HepG2 (cell line): ENCODE data around the gene TRIM8. TPM values are rescaled to one million over a fixed set of nuclear protein-coding genes. Genes with fewer than 3 reads are reported as not detected.

Source experiments
- CBX2 ChIP-seq, 2 experiments: fragments of 200-600 bp in 1 of 2; sonication (generic); formaldehyde crosslinking in 1 of 2; IDR thresholded peaks; 2 replicates each; pipeline versions ENCODE4 v1.7.0 to v1.8.1; 2018 to 2022; ENCODE audit warnings: low read depth in 2 of 2, low read length in 1 of 2, mild to moderate bottlenecking in 1 of 2, missing genetic modification reagents in 1 of 2
- ETV6 ChIP-seq: sonication (generic); formaldehyde crosslinking; conservative IDR thresholded peaks from 2 replicates; pipeline ENCODE4 v1.4.0; 2020; ENCODE audit warnings: missing genetic modification reagents
- FOXP1 ChIP-seq, 2 experiments: fragments of 450-650 bp in 1 of 2; IDR thresholded peaks; 2 replicates each; pipeline ENCODE4 v1.6.1; 2017 to 2018; ENCODE audit warnings: antibody characterized with exemption in 1 of 2
- HOXA9 ChIP-seq: sonication (generic); formaldehyde crosslinking; IDR thresholded peaks from 2 replicates; pipeline ENCODE4 v1.8.1; 2022; ENCODE audit warnings: missing genetic modification reagents, mild to moderate bottlenecking, moderate library complexity, borderline replicate concordance
- SMC3 ChIP-seq: IDR thresholded peaks from 2 replicates; pipeline ENCODE4 v1.6.1; 2011; ENCODE audit warnings: low read length, improper control_type of control experiment
- SP4 ChIP-seq: sonication (generic); formaldehyde crosslinking; IDR thresholded peaks from 2 replicates; pipeline ENCODE4 v1.8.1; 2023; ENCODE audit warnings: mild to moderate bottlenecking, missing genetic modification reagents
- U2AF2 ChIP-seq: fragments of 200-400 bp; formaldehyde crosslinking; IDR thresholded peaks from 2 replicates; pipeline ENCODE4 v1.6.1; 2017; ENCODE audit warnings: low read depth, mild to moderate bottlenecking, low read length
- ZMYM3 ChIP-seq: sonication (generic); formaldehyde crosslinking; IDR thresholded peaks from 2 replicates; pipeline ENCODE4 v1.5.1; 2020; ENCODE audit warnings: mild to moderate bottlenecking, missing genetic modification reagents
- ZNF562 ChIP-seq: sonication (generic); formaldehyde crosslinking; IDR thresholded peaks from 2 replicates; pipeline ENCODE4 v1.8.0; 2022; ENCODE audit warnings: missing genetic modification reagents, borderline replicate concordance
- polyA plus RNA-seq, 8 experiments: library from polyadenylated mRNA; depleted of rRNA in 3 of 8; stranded (reverse) in 7 of 8; unstranded in 1 of 8; fragments of >200 nt; fragmentation: Illumina TruSeq in 4 of 8; extraction: Trizol in 4 of 8; gene quantifications; 2 replicates each; pipeline versions ENCODE4 v1.2.1 to v1.2.3, GENCODE V29; 2011 to 2016; ENCODE audit warnings: low read depth in 4 of 8, missing spikeins in 1 of 8, mixed read lengths in 1 of 8; ENCODE audit not compliant: insufficient read depth in 1 of 8
- total RNA-seq, 5 experiments: library from RNA; depleted of rRNA; stranded (reverse); fragments of >200 nt; fragmentation: Illumina TruSeq; extraction: Trizol; gene quantifications; 2 replicates each; pipeline ENCODE4 v1.2.3, GENCODE V29; 2016; ENCODE audit warnings: low read depth in 1 of 5
- TF ChIP-seq, protein P1 (sequence below): sonication (generic); formaldehyde crosslinking; IDR thresholded peaks from 2 replicates; pipeline ENCODE4 v1.8.1; 2023; ENCODE audit warnings: mild to moderate bottlenecking, moderate library complexity, missing genetic modification reagents
- TF ChIP-seq, protein P2 (sequence below): sonication (generic); formaldehyde crosslinking; IDR thresholded peaks from 2 replicates; pipeline ENCODE4 v1.5.1; 2020; ENCODE audit warnings: mild to moderate bottlenecking, missing genetic modification reagents, moderate library complexity
- TF ChIP-seq, protein P3 (sequence below): sonication (generic); formaldehyde crosslinking; IDR thresholded peaks from one replicate; pipeline ENCODE4 v1.5.1; 2020; ENCODE audit warnings: mild to moderate bottlenecking, missing genetic modification reagents; ENCODE audit errors: not compliant biosample characterization
- TF ChIP-seq, protein P4 (sequence below): sonication (generic); formaldehyde crosslinking; IDR thresholded peaks from 2 replicates; pipeline ENCODE4 v1.5.1; 2020; ENCODE audit warnings: missing genetic modification reagents, mild to moderate bottlenecking, borderline replicate concordance
- TF ChIP-seq, protein P5 (sequence below): sonication (generic); formaldehyde crosslinking; IDR thresholded peaks from 2 replicates; pipeline ENCODE4 v1.5.0; 2020; ENCODE audit warnings: missing genetic modification reagents, mild to moderate bottlenecking, borderline replicate concordance

The TRIM8 gene
- total and polyA plus RNA-seq, 2 of the 13 experiments (the other 11 are each of a cell fraction or from before 2014, with no cell fraction given), result 38.9 to 66.5 TPM

DNA sequence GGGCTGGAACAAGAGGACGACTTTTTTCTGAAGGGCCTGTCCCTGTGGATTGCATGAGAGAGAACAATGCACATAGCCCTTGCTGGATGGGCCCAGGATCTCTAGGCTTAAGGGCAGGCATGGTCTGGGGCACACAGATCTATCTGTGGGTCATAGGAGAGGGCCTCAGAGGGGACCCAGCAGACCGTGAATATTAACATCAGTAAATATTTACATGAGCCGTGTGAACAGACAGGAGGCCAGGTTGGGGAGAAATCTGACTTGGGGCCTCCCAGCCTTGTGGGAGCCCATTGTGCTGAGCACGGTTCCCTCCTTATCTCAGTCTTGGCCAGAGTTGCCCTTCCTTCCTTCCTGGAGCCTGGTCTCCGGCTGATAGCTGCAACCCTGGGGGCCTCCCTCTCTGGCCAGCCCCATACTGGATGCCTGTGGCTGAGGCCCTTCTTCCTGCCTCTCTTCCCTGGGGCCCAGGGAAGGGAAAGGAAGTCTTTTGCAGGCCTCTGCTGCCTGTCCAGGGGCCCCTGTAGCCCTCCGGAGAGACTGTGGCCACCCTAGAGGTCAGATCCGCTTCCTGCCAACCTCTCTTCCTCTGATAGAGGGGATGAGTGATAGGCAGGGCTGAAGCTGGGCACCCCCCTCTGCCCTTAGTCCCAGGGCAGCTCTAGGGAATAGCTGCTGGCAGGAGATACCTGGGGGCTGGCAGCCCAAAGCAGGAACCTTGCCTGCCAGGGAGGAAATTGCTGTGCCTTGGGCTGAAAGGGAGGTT is 44.5 kb upstream of the TRIM8 start (continued):
- no peak for TF ChIP-seq U2AF2
- 0 out of 2 replicates have a peak, but pooled peaks have one; percentile 18 for TF ChIP-seq SP4 (CRISPR knock-in tag)
- TF ChIP-seq CBX2 (IDR thresholded peaks at IDR 0.05; ENCODE audit: low read depth, low read length), result no peak
- TF ChIP-seq CBX2 (CRISPR knock-in tag; IDR thresholded peaks at IDR 0.05; ENCODE audit: low read depth), result no peak
- TF ChIP-seq, protein P1, sequence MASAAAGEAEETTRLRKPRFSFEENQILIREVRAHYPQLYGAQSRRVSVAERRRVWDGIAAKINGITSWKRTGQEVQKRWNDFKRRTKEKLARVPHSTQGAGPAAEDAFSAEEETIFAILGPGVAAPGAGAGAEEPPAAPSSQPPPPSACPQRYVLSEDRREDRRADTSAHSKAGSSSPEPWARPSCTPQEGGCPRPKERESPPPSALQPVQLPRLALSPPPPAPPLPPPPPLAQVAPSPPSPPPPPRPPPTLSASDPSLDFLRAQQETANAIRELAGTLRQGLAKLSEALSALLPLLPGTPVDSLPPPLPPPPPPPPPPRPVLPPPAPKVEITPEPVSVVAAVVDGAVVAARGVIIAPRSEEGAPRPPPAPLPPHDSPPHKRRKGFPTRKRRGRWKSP (CRISPR knock-in tag), result peak; percentile 67; the same call in 1 of the 2 replicates
- no peak for TF ChIP-seq SMC3
- TF ChIP-seq ETV6 (CRISPR knock-in tag), result no peak; the same call in 1 of the 2 replicates
- TF ChIP-seq HOXA9, result no peak
- TF ChIP-seq, protein P2, sequence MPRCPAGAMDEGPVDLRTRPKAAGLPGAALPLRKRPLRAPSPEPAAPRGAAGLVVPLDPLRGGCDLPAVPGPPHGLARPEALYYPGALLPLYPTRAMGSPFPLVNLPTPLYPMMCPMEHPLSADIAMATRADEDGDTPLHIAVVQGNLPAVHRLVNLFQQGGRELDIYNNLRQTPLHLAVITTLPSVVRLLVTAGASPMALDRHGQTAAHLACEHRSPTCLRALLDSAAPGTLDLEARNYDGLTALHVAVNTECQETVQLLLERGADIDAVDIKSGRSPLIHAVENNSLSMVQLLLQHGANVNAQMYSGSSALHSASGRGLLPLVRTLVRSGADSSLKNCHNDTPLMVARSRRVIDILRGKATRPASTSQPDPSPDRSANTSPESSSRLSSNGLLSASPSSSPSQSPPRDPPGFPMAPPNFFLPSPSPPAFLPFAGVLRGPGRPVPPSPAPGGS (CRISPR knock-in tag), result no peak
- TF ChIP-seq, protein P3, sequence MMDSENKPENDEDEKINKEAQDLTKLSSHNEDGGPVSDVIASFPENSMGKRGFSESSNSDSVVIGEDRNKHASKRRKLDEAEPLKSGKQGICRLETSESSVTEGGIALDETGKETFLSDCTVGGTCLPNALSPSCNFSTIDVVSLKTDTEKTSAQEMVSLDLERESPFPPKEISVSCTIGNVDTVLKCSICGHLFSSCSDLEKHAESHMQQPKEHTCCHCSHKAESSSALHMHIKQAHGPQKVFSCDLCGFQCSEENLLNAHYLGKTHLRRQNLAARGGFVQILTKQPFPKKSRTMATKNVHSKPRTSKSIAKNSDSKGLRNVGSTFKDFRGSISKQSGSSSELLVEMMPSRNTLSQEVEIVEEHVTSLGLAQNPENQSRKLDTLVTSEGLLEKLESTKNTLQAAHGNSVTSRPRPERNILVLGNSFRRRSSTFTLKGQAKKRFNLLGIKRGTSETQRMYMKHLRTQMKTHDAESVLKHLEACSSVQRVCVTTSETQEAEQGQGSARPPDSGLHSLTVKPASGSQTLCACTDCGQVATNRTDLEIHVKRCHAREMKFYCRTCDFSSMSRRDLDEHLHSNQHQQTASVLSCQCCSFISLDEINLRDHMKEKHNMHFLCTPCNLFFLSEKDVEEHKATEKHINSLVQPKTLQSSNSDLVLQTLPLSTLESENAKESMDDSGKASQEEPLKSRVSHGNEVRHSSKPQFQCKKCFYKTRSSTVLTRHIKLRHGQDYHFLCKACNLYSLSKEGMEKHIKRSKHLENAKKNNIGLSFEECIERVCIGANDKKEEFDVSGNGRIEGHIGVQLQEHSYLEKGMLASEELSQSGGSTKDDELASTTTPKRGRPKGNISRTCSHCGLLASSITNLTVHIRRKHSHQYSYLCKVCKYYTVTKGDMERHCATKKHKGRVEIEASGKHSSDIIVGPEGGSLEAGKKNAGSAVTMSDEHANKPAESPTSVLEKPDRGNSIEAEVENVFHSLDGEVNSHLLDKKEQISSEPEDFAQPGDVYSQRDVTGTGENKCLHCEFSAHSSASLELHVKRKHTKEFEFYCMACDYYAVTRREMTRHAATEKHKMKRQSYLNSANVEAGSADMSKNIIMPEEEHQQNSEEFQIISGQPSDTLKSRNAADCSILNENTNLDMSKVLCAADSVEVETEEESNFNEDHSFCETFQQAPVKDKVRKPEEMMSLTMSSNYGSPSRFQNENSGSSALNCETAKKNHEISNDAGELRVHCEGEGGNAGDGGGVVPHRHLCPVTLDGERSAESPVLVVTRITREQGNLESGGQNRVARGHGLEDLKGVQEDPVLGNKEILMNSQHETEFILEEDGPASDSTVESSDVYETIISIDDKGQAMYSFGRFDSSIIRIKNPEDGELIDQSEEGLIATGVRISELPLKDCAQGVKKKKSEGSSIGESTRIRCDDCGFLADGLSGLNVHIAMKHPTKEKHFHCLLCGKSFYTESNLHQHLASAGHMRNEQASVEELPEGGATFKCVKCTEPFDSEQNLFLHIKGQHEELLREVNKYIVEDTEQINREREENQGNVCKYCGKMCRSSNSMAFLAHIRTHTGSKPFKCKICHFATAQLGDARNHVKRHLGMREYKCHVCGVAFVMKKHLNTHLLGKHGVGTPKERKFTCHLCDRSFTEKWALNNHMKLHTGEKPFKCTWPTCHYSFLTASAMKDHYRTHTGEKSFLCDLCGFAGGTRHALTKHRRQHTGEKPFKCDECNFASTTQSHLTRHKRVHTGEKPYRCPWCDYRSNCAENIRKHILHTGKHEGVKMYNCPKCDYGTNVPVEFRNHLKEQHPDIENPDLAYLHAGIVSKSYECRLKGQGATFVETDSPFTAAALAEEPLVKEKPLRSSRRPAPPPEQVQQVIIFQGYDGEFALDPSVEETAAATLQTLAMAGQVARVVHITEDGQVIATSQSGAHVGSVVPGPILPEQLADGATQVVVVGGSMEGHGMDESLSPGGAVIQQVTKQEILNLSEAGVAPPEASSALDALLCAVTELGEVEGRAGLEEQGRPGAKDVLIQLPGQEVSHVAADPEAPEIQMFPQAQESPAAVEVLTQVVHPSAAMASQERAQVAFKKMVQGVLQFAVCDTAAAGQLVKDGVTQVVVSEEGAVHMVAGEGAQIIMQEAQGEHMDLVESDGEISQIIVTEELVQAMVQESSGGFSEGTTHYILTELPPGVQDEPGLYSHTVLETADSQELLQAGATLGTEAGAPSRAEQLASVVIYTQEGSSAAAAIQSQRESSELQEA, result no peak
- TF ChIP-seq ZNF562, result no peak
- TF ChIP-seq FOXP1 (IDR thresholded peaks at IDR 0.05), result no peak
- peak; percentile 82; the same call in 1 of the 2 replicates for TF ChIP-seq FOXP1 (CRISPR knock-in tag; IDR thresholded peaks at IDR 0.05)
- TF ChIP-seq, protein P4, sequence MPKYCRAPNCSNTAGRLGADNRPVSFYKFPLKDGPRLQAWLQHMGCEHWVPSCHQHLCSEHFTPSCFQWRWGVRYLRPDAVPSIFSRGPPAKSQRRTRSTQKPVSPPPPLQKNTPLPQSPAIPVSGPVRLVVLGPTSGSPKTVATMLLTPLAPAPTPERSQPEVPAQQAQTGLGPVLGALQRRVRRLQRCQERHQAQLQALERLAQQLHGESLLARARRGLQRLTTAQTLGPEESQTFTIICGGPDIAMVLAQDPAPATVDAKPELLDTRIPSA, result no peak
- no peak; the same call in 1 of the 2 replicates for TF ChIP-seq ZMYM3 (CRISPR knock-in tag)
- TF ChIP-seq, protein P5, sequence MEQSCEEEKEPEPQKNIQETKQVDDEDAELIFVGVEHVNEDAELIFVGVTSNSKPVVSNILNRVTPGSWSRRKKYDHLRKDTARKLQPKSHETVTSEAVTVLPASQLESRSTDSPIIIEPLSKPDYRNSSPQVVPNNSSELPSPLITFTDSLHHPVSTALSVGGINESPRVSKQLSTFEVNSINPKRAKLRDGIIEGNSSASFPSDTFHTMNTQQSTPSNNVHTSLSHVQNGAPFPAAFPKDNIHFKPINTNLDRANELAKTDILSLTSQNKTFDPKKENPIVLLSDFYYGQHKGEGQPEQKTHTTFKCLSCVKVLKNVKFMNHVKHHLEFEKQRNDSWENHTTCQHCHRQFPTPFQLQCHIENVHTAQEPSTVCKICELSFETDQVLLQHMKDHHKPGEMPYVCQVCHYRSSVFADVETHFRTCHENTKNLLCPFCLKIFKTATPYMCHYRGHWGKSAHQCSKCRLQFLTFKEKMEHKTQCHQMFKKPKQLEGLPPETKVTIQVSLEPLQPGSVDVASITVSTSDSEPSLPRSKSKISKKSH (CRISPR knock-in tag), result 0 out of 2 replicates have a peak, but pooled peaks have one; percentile 44
